Activated CD4-positive, CD25-positive, alpha-beta regulatory T cell (primary cell): ENCODE results near the gene MAPK8IP3.

ENCODE experiments used
- DNase-seq, 4 experiments: peaks; one replicate each; lab custom pipeline; 2025; lab: John Stamatoyannopoulos, UW

The MAPK8IP3 gene

DNA sequence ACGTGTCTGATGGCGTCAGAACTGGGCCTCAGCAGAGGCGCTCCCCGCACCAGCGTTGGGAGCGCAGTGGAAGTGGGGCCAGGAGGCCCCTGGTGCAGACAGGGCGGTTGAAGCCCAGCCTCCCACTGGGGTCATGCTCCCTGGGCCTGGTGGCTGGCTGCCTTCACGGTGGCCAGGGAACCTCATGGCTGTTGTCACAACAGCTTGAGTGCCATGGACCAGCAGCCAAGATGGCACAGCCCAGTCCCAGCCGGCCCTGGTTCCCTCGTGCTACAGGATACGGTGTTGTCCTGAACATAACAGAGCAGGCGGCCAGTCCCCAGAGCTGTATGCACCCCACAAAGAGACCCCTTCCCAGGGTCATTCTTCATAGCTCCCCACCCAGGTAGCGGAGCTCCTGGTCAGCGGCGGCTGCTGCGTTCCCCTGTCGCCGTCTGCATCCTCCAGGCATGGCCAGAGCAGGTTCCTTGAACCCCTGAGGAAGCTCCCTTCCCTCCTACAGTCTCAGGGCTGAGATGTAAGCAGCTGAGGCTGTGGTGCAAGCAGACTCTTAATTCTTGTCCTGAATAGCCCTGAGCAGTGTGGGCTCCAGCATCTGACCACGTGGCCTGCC is 35.7 kb downstream of the MAPK8IP3 start:
- no peak for DNase-seq

DNA sequence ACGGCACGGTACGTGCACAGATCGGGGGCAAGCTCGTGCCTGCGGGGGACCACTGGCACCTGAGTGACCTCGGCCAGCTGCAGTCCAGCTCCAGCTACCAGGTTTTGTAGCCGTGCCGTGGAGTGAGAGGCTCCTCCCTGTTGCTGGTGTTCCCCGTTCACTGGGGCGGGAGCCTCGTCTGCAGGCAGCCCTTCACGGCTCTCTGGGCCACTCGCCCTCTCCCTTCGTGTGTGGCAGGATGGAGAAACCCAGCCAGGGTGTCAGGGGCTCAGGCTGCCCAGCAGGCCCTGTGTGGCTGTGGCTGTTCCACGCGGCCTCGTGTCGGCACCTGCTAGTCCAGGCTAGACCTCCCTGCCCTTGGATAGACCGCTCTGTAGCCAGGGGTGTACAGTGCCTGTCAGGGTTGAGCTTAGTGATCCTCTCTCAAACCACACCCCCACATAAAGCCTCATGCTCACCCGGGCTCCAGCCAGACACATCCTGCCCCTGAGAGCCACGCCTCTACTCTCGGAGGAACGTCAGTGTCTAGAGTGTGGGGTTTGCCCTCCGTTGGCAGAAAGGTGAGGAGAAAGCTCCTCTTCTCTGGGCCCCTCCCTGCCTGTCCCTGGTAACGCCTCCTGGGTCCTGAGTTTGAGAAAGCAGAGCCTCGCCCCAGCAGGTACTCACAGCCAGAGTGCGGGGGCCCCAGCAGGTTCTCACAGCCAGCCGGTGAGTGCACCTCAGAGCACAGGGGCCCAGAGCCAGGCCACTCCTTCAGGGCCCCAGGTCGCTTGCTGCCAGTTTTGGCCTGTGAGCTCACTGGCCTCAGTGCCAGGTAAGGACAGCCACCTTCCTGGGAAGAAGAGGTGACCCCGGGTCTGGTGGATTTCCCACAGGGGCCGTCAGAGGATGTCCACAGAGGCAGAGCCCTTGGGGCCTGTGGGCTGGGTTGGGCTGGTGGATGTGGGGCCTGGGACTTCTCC is 37.7 kb downstream of the MAPK8IP3 start:
- no peak for DNase-seq

DNA sequence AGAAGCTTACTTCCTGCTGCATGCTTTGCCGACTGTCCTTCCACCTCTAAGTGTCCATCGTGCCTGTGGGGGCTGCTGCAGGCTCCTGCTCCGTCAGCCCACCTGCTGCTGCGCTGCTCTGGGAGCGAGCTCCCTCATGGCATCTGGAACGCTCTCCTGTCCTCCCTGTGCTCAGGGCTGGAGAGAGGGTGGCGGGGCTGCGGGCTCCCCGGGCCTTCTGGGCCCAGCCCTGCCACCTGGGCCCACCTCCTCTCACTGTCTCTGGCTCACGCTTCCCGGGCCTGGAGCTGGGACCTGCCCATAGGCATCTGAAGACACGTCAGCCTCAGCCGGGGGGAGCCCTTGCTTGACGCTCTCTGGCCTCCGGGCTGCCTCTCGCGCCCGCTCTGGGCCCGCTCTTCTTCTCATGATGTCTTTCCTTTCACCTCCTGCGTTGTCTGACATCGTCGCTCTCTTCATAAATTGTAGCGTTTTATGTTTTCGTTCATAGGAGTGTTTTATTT is 38.4 kb downstream of the MAPK8IP3 start:
- no peak for DNase-seq

DNA sequence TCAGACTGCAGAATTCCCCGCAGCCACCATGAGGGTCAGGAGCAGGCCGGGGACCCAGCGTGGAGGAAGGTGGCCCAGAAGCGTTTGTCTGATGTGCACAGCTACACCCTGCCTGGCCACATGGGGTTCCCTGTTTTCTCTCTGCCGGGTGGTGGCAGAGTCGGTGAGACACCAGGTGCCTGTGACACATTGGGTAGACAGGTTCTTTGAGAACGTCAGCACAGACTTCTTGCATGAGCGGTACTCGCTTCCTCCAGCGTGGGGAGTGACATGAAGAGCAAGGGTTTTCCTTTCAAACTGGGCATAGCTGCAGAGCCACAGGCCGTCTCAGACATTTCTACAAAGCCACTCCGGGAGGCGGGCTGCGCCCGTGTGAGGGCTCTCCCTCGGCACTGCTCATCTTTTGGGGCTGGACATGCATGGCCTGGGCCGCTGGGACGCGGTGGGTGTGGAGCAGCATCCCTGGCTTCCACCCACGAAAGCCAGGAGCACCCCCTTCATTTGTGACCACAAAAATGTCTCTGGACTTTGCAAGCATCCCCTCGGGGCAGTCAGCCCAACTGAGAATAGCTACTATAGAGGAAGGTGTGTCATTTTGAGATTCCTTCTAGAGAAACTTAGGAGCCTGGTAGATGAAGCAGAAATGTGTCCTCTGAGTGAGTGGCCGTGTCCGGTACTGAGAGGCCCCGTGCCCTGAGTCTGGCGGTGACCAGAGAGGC is 39.3 kb downstream of the MAPK8IP3 start:
- no peak for DNase-seq

DNA sequence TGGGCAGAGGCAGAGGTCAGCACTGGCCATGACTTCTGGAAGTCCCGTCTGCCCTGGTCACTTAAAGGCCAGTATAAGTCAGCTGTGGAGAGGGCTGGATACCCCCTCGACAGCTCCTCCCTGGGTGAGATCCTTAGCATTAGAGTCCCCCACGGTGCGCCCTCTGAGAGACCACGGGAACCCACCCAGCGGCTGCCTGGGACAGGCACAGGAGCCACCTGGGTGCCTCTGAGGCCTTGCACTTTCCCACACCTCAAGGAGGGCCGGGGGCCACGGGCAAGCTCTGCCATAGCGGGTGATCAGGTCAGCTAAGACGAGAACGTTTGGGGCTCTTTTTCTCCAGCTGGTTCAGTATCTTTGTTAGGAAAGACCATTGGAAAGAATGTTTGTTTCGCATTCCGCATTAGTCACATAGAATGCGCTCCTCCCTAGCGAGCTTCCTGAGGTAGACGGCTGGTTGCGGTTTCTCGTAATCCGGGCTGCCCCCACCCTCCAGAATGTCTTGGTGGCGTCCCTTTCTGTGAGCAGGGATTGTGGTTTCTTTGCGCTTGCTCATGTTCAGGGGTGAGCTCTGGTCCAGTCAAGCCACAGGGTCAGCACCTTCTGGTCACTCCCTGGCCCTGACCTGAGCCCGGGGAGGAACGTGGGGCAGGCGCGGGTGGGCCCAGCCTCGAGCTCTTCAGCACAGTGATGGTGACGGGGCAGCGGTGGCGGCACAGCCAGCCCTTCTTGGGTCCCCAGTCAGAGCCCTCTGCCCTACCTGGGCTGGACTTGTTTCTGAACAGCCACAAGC is 40.1 kb downstream of the MAPK8IP3 start:
- no peak for DNase-seq

- DNase-seq = no peak
These were observed 40.7 kb downstream of the MAPK8IP3 start for GRCh38 chr16:1746693-1747195.

- DNase-seq = no peak
These were observed 41.9 kb downstream of the MAPK8IP3 start for GRCh38 chr16:1747934-1748333.

DNA sequence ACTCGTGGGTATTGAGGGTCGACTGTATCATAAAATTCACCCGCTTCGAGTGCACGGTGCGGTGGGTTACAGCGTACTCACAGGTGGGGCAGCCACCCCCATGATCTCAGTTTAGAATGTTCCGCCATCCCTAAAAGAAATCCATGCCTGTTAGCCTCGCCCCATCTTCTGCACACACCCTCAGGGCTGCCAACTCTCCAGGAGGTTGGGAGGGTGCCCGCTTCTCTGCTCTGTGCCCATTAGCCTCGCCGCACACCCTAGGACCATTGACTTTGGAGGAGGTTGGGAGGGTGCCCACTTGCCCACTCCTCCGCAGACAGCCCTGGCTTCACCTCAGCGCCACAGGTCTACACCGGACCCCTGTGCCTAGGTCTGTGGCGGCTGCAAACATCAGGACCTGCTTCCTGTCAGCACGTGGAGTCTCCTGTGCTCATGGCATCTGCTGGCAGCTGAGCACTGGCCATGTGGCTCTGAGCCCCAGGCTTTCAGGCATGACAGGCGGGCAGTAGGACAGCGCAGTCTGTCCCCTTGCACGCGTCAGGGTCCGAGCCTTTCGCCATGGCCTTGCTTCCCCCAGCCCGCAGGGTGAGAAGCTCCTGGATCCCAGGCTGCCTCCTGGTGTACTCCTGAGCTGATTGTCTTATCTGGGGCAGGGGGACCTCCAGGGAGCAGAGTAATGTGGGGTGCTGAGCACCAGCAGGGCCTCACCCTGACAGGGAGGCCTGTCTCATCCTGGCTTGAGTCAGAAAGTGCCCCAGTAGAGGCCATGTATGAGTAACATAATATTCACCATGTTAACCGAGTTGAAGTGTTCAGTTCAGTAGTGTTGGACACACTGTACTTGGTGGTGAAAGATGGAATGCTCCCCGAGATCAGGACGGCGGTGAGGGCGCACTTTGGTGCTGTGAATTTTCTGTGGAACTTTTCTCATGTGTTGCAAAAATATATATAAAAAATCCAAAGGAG is 43.4 kb downstream of the MAPK8IP3 start:
- no peak for DNase-seq

GRCh38 chr16:1751946-1752345 is 46.0 kb downstream of the MAPK8IP3 start:
- no peak for DNase-seq

- DNase-seq = no peak
These were observed 46.9 kb downstream of the MAPK8IP3 start for GRCh38 chr16:1752853-1753252.

- DNase-seq = no peak
These were observed 48.2 kb downstream of the MAPK8IP3 start for GRCh38 chr16:1754204-1754603.

DNA sequence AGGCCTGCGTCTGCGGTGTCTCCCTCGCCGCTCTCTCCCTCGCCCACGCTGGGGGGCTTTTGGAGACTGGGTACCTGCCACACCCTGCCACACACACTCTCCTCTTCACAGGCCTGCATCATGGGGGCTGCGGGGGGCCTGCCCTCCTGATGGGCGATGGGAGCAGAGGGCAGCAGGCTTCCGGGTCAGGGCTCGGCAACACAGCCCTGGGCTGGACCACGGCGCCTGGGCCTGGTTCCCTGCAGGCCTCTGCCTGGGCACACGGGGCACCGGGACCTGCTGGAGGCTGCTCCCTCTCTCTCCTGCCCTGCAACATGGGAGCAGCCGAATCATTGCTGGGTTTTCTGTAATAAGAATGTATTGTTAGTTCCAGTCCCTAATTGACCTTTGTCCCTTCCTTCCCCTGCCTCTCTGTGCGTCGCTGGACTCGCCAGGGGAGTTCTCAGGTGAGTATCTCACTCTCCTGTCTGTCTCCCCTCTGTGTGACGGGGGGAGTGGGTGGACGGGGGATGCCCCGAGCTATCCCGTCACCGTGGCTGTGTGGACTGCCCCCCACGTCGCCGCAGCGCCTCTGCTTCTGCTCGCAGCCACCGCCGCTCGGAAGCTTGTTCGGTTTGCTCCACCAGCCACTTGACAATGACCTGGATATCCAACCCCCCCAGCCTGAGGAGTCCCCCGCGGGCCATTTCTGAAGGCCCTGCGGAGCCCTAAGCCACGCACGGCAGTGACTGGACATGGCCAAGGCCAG is 51.9 kb downstream of the MAPK8IP3 start:
- DNase-seq = no peak

- DNase-seq = no peak
These were observed 52.9 kb downstream of the MAPK8IP3 start for GRCh38 chr16:1758923-1759322.

DNA sequence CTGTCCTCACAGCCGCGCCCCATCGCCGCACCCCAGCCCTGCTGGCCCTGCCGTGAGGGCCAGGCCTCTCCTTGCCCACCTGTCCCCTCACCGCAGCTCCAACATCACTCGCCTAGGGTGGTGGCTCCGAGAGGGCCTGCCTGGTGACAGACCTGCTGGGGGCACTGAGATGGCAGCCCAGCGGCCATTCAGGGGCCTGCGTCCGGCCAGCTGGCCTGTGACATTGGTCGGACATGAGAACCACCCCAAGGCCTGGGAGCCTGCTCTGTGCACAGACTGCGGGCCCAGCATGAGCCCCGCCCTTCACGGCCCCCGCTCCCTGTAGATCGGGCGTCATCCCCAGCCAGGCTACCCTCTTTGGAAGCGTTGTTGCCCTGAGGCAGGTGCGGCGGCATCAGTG is 53.5 kb downstream of the MAPK8IP3 start:
- no peak for DNase-seq

DNA sequence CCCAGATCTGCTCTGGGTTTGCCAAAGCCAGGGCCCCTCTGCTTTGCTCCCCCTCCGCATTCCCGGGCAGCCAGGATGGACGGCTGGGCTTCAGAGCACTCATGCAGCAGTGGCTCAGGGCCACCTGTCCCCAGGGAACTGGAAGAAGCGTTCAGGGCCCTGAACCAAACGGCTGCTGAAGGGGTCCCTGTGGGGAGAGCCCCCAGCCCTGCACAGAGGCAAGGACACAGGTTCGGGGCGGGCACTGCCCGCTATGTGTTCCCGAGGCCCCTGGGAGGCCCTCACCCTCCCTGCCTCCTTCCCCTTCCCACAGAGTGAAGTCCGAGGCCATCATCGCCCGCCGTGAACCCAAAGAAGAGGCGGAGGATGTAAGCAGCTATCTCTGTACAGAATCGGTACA is 54.9 kb downstream of the MAPK8IP3 start:
- no peak for DNase-seq

DNA sequence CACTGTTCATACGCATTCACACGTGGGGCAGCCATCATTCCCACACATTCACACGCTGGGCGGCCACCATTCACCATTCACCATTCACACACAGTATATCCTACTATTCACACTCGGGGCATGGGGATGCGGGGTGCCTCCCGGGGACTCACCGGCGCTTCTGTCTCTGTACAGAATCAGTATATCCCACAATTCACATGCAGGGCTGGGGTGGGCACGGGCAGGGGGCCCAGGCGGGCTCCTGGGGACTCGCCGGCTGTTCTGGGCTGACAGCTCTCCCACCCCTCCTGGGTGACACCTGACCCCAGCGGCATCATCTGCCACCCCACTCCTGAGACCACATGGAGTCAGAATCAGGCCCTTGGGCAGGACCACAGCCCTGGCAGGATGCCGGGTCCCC is 55.8 kb downstream of the MAPK8IP3 start:
- DNase-seq = no peak

DNA sequence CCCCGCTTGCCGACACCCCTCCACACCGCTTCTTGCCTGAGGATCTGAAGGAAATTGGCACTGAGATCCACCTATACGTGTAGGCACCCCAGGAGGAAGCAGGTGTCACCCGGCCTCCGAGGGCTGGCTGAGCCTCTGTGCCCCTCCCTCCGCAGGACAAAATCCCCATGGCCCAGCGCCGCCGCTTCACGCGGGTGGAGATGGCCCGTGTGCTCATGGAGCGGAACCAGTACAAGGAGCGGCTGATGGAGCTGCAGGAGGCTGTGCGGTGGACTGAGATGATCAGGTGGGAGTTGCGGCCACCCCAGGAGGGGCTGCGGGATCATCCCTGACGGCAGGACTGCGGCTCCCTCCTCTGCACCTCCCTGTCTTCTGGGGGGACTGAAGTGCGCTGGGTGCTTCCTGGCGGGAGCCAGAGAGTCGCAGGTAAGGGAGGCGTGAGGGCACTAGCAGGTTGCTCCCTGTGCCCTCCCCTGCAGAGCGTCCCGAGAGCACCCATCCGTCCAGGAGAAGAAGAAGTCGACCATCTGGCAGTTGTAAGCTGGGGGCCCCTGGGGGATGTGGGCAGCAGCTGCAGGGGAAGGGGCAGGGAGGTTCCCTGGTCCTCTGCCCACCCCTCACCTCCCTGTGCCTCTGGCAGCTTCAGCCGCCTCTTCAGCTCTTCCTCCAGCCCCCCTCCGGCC is 56.3 kb downstream of the MAPK8IP3 start:
- DNase-seq = no peak

GRCh38 chr16:1762879-1763520 is 57.0 kb downstream of the MAPK8IP3 start:
- no peak for DNase-seq
